Measurements from ENCODE around the gene TVP23C. TPM values are rescaled to one million over a fixed set of nuclear protein-coding genes. Genes with fewer than 3 reads are reported as not detected.
"Not testable (repeated sequence)": the region's sequence is repeated elsewhere in the genome, so short reads cannot be mapped to it uniquely, and the experiment has no call there.

The TVP23C gene
- total and polyA plus RNA-seq, 4 experiments from 2014 or later: 5.8 to 34.5 (median 16.6) TPM

GRCh38 chr17:15557334-15557832 is 5.9 kb downstream of the TVP23C start:
- Mint-ChIP-seq H3K27ac (peak overlapping the region in 1 of 7 donors; percentile 51), H3K4me1 (peaks cover 13 to 44% (median 25%) of the 10 kb centered on the region in 4 donors)
- CTCF ChIA-PET (ENCODE audit: partially characterized antibody); H3K9me3 ChIP-seq (ENCODE audit: control insufficient read depth in 1 of 2, low read length in 2 of 2); H3K36me3 Mint-ChIP-seq; DNase-seq; H3K9me3 Mint-ChIP-seq; H3K27ac ChIP-seq (ENCODE audit: low read depth, low read length); H3K4me1 ChIP-seq (ENCODE audit: insufficient read depth, low read length); H3K36me3 ChIP-seq (ENCODE audit: insufficient read depth, low read length); intact Hi-C loops (cut with micrococcal nuclease); H3K27me3 ChIP-seq (ENCODE audit: insufficient read depth, low read length); H3K27me3 Mint-ChIP-seq; H3K4me3 Mint-ChIP-seq; POLR2A ChIA-PET (ENCODE audit: partially characterized antibody); H3K4me3 ChIP-seq (ENCODE audit: low read length in 2 of 2): not testable (repeated sequence)

GRCh38 chr17:15552932-15553331 is 10.4 kb downstream of the TVP23C start:
- H3K36me3 ChIP-seq (ENCODE audit: insufficient read depth, low read length); H3K27me3 Mint-ChIP-seq; H3K9me3 Mint-ChIP-seq; H3K27me3 ChIP-seq (ENCODE audit: insufficient read depth, low read length); H3K4me1 ChIP-seq (ENCODE audit: insufficient read depth, low read length); H3K36me3 Mint-ChIP-seq; H3K27ac Mint-ChIP-seq; POLR2A ChIA-PET (ENCODE audit: partially characterized antibody); H3K4me3 ChIP-seq (ENCODE audit: low read length in 2 of 2); H3K9me3 ChIP-seq (ENCODE audit: control insufficient read depth in 1 of 2, low read length in 2 of 2); CTCF ChIA-PET (ENCODE audit: partially characterized antibody); H3K4me3 Mint-ChIP-seq; H3K27ac ChIP-seq (ENCODE audit: low read depth, low read length); intact Hi-C loops (cut with micrococcal nuclease): not testable (repeated sequence)
- H3K4me1 Mint-ChIP-seq: peaks cover 12 to 21% (median 14%) of the 10 kb centered on the region in 4 donors
- peak in 1 of 5 donors; percentile 6 for DNase-seq

- H3K9me3 Mint-ChIP-seq; POLR2A ChIA-PET (ENCODE audit: partially characterized antibody): not testable (repeated sequence)
Measured at GRCh38 chr17:15549552-15549951, 13.7 kb downstream of the TVP23C start.

DNA sequence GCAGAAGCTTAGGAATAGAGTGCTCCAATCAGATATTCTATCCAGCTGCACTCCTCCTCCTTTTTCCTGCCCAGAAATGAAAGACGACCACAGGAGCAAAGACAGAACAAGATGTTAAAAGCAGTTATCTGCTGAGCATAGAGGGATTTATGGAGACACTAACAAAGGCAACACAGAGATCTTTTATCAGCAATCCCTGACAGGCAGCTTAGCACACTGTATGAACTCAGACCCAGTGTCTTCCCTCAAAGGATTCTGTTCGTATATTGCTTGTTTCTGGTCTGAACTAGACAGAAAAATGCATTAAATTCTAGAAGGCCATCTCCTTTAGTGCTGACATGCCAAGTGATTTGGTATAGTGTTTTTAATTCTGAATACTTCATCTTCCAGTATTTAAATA is 16.7 kb downstream of the TVP23C start:
- H3K4me1 ChIP-seq (ENCODE audit: insufficient read depth, low read length); H3K9me3 ChIP-seq (ENCODE audit: control insufficient read depth in 1 of 2, low read length in 2 of 2); H3K9me3 Mint-ChIP-seq; intact Hi-C loops (cut with micrococcal nuclease); POLR2A ChIA-PET (ENCODE audit: partially characterized antibody); H3K4me1 Mint-ChIP-seq; H3K4me3 ChIP-seq (ENCODE audit: low read length in 2 of 2); H3K27ac ChIP-seq (ENCODE audit: low read depth, low read length); DNase-seq; H3K27ac Mint-ChIP-seq; H3K27me3 Mint-ChIP-seq; H3K4me3 Mint-ChIP-seq; H3K36me3 ChIP-seq (ENCODE audit: insufficient read depth, low read length); CTCF ChIA-PET (ENCODE audit: partially characterized antibody); H3K27me3 ChIP-seq (ENCODE audit: insufficient read depth, low read length): not testable (repeated sequence)
- peaks cover 23 to 28% of the 10 kb centered on the region in 2 donors for H3K36me3 Mint-ChIP-seq

More at GRCh38 chr17:15549552-15549951, 13.7 kb downstream of the TVP23C start:
- H3K9me3 ChIP-seq (ENCODE audit: control insufficient read depth in 1 of 2, low read length in 2 of 2); H3K27ac ChIP-seq (ENCODE audit: low read depth, low read length); H3K27me3 ChIP-seq (ENCODE audit: insufficient read depth, low read length); CTCF ChIA-PET (ENCODE audit: partially characterized antibody); H3K4me1 Mint-ChIP-seq; intact Hi-C loops (cut with micrococcal nuclease); DNase-seq; H3K4me3 Mint-ChIP-seq; H3K36me3 ChIP-seq (ENCODE audit: insufficient read depth, low read length); H3K4me3 ChIP-seq (ENCODE audit: low read length in 2 of 2); H3K4me1 ChIP-seq (ENCODE audit: insufficient read depth, low read length); H3K27me3 Mint-ChIP-seq: not testable (repeated sequence)
- Mint-ChIP-seq H3K36me3 (peaks cover 13 to 16% of the 10 kb centered on the region in 2 donors), H3K27ac (peak overlapping the region in 3 of 7 donors; percentile 8 to 31 (median 13))

GRCh38 chr17:15540371-15541219 is 22.7 kb downstream of the TVP23C start:
- H3K27ac ChIP-seq (ENCODE audit: low read depth, low read length); CTCF ChIA-PET (ENCODE audit: partially characterized antibody); H3K27me3 Mint-ChIP-seq; H3K4me1 ChIP-seq (ENCODE audit: insufficient read depth, low read length); H3K36me3 ChIP-seq (ENCODE audit: insufficient read depth, low read length); POLR2A ChIA-PET (ENCODE audit: partially characterized antibody); H3K4me3 Mint-ChIP-seq; H3K9me3 Mint-ChIP-seq; H3K4me3 ChIP-seq (ENCODE audit: low read length in 2 of 2); intact Hi-C loops (cut with micrococcal nuclease); H3K4me1 Mint-ChIP-seq; H3K9me3 ChIP-seq (ENCODE audit: control insufficient read depth in 1 of 2, low read length in 2 of 2); H3K27ac Mint-ChIP-seq; H3K27me3 ChIP-seq (ENCODE audit: insufficient read depth, low read length); DNase-seq: not testable (repeated sequence)
- peaks cover 31 to 36% of the 10 kb centered on the region in 2 donors for H3K36me3 Mint-ChIP-seq

DNA sequence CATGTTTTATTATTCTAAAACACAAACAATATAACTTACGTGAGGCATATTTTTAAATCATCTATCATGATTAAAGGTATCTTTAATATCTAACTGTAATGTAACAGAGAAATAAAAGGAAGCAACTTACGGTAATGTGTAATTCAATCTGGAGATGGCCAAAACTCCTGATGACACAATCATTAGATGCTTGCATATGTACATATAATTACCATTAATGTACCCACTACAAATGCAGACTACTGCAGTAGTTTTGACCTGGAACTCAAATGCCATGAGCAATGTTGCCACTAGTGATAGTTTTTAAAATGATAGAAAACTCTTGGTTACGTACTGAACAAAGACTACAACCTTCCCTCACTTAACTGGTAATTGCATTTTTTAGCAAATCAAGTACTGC is 30.2 kb downstream of the TVP23C start:
- H3K27me3 Mint-ChIP-seq; H3K27me3 ChIP-seq (ENCODE audit: insufficient read depth, low read length); H3K36me3 ChIP-seq (ENCODE audit: insufficient read depth, low read length); H3K4me1 ChIP-seq (ENCODE audit: insufficient read depth, low read length); POLR2A ChIA-PET (ENCODE audit: partially characterized antibody); DNase-seq; H3K27ac Mint-ChIP-seq; H3K4me3 Mint-ChIP-seq; H3K9me3 ChIP-seq (ENCODE audit: control insufficient read depth in 1 of 2, low read length in 2 of 2); H3K4me3 ChIP-seq (ENCODE audit: low read length in 2 of 2); H3K27ac ChIP-seq (ENCODE audit: low read depth, low read length); intact Hi-C loops (cut with micrococcal nuclease); H3K9me3 Mint-ChIP-seq; CTCF ChIA-PET (ENCODE audit: partially characterized antibody); H3K4me1 Mint-ChIP-seq: not testable (repeated sequence)
- H3K36me3 Mint-ChIP-seq: peaks cover 14 to 16% of the 10 kb centered on the region in 2 donors

GRCh38 chr17:15526292-15527218 is 36.7 kb downstream of the TVP23C start:
- peak in 4 of 5 donors; percentile 7 to 31 (median 22) for DNase-seq
- H3K4me1 Mint-ChIP-seq; H3K4me1 ChIP-seq (ENCODE audit: insufficient read depth, low read length); H3K4me3 ChIP-seq (ENCODE audit: low read length in 2 of 2); H3K4me3 Mint-ChIP-seq; POLR2A ChIA-PET (ENCODE audit: partially characterized antibody); H3K27ac ChIP-seq (ENCODE audit: low read depth, low read length); H3K27me3 Mint-ChIP-seq; H3K36me3 ChIP-seq (ENCODE audit: insufficient read depth, low read length); H3K27me3 ChIP-seq (ENCODE audit: insufficient read depth, low read length); H3K9me3 Mint-ChIP-seq; H3K9me3 ChIP-seq (ENCODE audit: control insufficient read depth in 1 of 2, low read length in 2 of 2): not testable (repeated sequence)
- CTCF ChIA-PET (ENCODE audit: partially characterized antibody): interaction anchor here (1.0 to 1.2 kb wide), 3 partner anchors 42 to 270 kb away, joined by 3 to 4 read pairs (median 3); no protein-coding TSS in a partner anchor
- intact Hi-C loops (cut with micrococcal nuclease): loop anchor here (5.0 kb wide), 1 partner anchor 269 kb away; no protein-coding TSS in a partner anchor
- Mint-ChIP-seq H3K27ac (peak overlapping the region in 1 of 7 donors; percentile 7), H3K36me3 (peaks cover 11 to 12% of the 10 kb centered on the region in 2 donors)
